Activated CD8-positive, alpha-beta memory T cell treated with anti-CD3 and anti-CD28 coated beads, Interleukin-2, amount 50 U/mL, for 24 hours (primary cell): ENCODE measurements around the gene NCOR1.
"Not testable (repeated sequence)": the region's sequence is repeated elsewhere in the genome, so short reads cannot be mapped to it uniquely, and the experiment has no call there.

ENCODE experiments used
- DNase-seq: peaks from one replicate; pipeline ENCODE4 v3.0.0-alpha.2; 2020; ENCODE audit errors: extremely low read depth

The NCOR1 gene

DNA sequence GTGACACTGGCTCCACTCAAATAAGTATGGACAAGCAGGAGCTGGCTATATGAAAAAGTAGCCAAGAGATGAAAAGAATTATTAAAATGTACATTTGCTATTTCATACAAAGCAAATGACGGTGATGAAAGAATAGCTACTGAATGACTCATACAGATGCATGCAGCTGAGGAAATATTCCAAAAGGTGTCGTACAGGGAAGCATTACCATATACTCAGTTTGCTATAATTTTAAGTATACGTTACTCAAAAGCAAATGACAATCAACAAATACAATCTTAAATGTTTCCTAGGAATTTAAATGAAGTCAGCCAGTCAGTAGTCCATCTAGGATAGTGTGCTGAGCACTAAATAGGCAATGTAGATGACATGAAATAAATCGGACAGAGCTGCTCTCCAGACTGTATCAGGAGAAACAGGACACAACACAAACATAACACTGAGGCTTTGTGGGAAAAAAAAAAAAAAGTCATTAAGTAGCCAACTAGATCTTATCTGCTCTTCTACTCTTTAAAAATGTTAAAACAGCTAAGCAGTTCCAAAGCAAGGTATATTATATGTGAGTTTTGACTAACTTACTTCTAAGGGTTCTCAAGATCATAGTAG, 65.0 kb downstream of the NCOR1 start:
- DNase-seq, result no peak

DNA sequence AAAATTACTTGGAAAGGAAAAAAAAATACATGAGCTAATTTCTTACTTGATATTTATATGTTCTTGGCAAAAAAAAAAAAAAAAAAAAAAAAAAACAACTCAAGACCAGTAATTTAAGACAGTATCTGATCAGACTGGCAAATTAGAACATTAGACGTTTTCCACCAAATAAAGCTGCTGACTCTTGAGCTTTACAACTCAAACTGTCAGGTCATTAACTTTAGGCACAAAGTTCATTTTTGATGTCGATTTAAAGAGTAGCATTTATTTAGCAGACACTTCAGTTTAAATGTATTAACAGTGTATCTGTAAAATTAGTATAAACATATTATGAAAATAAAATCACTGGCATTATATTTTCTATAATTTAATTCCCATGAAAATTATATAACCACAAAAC, 66.7 kb downstream of the NCOR1 start:
- no peak for DNase-seq

DNA sequence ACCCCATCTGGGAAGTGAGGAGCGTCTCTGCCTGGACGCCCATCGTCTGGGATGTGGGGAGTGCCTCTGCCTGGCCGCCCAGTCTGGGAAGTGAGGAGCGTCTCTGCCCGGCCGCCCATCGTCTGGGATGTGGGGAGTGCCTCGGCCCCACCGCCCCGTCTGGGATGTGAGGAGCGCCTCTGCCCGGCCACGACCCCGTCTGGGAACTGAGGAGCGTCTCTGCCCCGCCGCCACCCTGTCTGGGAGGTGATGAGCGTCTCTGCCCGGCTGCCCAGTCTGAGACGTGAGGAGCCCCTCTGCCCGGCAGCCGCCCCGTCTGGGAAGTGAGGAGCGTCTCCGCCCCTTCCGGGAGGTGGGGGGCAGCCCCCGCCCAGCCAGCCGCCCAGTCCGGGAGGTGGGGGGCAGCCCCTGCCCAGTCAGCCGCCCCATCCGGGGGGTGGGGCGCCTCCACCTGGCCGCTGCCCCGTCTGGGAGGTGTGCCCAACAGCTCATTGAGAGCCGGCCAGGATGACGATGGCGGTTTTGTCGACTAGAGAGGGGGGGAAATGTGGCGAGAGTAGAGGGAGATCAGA, 69.9 kb downstream of the NCOR1 start:
- not testable (repeated sequence) for DNase-seq

DNA sequence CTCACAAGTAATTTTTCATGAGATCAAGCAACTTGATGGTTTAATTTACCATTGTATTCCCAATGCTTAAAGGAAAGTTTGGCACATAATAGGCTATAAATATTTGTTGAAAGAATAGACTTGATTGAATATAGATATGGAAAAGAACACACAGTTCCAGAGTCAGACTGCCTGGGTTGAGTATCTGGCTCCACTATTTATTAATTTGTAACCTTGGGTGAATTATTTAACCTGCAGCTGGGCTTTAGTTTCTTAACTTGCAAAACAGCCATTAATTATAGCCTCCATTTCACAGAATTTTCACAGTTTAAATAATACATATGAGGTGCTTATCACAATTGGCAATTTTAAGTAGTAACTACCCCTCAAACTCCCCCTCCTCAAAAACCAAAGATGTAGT, 73.6 kb downstream of the NCOR1 start:
- no peak for DNase-seq

DNA sequence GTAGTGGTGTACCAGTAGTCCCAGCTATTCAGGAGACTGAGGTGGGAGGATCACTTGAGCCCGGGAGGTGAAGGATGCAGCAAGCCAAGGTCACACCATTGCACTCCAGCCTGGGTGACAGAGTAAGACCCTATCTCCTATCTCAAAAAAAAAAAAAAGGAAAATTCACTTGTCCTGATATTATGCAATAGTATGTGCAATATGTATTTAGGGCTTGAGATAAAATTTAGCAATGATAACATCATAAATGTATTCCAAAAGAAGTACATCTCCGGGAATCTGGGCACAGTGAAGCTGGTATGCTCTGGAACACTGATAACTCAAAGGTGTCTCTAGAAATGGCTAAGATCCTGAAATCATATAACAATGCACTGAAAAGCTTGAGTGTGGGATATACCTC, 74.5 kb downstream of the NCOR1 start:
- no peak for DNase-seq

DNA sequence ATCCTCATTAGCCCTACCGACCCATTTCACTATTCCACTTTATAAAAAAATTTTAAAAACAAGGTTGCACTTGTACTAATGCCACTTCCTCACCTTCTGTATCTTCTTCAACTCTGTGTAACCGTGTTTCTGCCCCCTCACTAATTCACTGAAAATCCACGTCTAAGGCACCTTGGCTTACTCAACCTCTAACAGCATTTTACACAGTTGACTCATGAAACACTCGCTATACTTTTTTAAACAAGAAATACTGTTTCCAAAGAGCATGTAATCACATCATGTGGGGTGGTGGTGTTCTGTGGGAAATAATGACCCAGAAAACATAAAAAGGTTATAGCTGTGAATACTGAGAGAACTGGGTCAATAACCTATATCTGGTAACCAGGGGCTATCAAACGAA, 79.9 kb downstream of the NCOR1 start:
- no peak for DNase-seq

DNA sequence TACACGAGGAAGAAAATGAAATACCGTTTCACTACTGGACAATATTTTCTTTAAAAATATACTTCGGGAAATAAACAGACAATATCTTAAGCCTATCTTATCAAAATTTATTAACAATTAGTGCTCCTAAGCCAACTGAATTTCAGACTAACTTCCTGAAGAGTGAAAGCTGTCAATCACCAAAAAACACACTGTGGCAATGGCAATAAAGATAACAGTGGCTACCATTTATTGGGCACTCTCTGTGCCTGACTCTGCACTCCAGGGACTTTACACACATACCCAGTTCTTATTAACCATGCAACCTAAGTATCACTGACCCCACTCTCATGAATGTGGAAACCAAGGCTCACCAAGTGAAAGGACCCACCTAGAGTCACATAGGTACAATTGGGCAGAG, 83.7 kb downstream of the NCOR1 start:
- DNase-seq, result no peak

DNA sequence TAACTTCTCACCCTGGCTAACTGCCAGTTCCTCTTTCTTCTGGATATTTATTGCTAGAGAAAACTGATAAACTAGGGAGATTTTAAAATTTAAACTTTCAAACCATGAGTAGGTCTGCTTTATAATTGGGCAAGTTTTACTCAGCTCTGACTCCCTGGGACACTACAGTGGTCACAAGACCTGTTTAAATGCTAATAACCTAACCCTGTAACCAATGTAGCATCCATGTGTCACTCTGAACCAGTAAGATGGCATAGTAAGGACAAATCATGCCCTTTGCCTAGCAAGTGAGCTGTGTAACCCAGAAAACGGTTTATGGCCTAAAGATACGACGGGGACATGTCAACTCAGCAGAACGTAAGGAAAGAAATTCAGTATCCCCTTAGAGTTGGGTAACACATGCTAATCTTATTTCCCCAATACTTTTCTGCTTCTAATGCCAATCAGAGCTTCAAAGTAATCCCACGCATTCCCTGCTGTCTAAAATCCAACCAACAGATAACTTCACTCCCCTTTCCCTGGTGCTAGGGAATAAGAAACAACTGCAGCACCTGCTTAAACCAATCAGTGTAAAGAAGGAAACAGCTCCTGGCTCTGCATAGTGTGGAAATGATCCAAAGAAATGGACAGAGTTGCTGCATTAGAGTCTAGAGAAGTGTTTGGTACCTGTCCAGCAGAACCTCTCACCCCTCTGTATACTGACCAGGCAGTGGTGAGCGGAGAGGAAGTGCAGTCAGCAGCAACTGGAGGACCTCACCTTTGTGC, 85.7 kb downstream of the NCOR1 start:
- DNase-seq, result no peak

DNA sequence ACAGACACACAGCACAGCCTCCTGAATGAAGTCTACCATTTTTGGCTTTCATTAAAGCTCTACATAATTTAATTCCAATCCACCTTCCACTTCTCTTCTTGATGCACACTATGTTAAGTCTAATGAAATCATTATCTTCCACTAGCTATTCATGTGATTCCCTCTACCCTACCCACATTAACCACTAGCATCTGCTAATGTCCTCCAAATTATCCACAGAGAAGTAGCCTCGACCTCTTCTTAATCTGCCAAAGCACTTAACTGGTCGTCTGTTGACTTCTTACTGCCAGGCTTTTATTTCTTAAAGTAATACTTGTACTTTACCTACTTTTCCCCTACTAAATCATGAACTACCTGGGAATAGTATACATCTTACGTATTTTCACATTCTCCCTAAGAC, 91.8 kb downstream of the NCOR1 start:
- no peak for DNase-seq

DNA sequence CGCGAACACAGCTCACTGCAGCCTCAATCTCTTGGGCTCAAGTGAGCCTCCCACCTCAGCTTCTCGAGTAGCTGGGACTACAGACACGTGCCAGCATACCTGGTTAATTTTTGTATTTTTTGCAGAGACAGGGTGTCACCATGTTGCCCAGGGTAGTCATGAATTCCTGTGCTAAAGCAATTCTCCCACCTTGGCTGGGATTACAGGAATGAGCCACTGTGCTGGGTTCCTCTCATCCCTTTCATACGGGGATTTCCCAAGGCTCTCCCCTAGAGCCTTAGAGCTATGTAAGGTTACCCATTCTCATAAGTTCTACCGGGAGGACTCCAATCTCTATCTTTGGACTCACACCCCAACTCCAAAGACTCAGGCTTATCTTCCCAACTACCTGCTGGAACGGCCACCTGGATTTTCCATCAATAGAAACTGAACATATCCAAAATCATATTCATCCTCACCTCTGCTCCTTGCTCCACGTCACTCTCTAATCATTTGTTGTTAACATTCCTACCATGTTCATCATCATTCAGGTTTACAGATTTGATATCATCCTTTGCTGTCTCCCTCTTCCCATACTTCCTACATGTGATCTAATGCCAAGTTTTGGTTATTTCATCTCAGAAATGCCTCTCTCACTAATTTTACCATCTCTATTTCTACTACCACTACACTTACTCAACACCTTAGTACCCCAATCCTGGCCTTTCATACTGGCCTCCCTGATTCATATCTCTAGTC, 92.5 kb downstream of the NCOR1 start:
- DNase-seq, result no peak

DNA sequence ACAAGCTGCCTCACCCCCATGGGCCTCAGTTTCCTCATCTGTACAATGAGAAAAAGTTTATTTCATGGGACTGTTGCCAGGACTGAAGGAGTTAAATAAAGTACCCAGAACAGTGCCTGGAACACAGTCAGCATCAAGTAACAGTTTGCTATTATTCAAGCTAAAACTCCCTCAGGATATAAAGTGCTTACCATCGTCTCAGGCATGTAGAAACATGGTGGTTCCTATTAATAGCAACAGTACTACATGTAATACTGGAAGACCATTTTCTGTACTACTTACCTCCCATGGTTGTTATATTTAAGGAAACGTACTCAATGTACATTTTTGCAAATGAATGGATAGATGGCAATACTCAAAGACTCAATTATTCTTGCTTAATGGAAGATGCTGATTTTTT, 93.4 kb downstream of the NCOR1 start:
- no peak for DNase-seq

DNA sequence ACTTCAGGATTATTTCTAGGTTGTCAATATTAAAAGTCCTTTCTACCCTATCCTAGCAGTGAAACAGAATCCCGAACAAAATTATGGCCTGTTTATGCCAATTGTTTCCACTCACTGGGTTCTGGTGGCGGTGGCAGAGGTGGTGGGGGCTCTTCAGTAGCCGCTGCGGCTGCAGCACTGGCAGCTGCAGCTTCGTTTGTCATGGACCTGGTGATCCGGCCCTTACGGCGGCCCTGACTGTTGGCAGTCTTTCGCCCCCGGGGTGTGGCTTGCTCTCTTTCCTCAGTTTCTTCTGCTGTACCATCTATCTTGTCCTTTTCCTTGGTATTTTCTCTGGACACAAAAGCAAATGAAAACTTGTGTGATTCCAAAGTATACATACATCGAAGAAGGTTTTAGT, 94.4 kb downstream of the NCOR1 start:
- DNase-seq, result no peak

DNA sequence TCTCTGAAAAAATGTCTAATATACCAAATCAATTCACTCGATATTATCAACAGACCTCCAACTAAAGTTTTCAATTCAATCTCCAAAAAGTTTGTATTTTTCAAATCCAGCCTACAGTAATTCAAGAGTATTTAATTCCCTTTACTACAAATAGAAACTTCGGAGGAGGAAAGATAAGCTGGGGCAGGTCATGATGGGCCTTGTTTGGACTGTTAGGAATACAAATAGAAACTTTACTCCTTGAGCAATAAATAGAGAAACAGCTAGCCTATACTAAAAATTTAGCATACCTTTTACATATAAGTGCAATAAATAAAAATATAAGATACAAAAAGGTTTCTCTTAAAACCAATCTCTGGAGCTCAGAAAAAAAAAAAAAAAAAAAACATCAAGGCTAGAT, 98.2 kb downstream of the NCOR1 start:
- DNase-seq, result no peak

DNA sequence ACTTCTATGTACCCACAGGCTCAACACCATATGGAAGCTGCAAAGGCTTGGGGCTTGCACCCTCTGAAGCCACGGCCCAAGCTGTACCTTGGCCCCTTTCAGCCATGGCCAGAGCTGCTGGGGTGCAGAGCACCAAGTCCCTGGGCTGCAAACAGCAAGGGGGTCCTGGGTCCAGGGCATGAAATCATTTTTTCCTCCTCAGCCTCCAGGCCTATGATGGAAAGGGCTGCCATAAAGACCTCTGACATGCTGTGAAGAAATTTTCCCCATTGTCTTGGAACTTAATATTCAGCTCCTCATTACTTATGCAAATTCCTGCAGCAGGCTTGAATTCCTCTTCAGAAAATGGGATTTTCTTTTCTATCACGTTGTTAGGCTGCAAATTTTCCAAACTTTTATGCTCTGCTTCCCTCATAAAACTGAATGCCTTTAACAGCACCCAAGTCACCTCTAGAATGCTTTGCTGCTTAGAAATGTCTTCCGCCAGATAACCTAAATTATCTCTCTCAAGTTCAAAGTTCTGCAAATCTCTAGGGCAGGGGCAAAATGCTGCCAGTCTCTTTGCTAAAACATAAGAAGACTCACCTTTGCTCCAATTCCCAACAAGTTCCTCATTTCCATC, 100.1 kb downstream of the NCOR1 start:
- DNase-seq, result not testable (repeated sequence)

DNA sequence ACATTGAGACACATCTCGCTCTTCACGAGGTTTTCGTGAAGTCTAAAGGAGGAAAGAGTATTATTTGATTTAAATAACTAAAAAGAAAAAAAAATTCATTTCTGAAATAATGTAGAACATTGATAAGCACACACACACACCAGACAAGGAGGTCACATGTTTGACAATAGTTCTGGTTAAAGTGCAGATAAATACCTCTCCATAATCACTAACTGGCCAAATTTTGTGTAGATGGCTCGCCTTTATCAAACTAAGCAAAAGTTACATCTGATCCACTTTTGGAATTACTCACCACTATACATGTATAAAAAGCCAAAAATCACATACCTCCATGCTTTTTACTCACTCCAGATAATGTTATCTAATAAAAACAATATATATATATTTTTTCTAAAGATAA, 106.5 kb downstream of the NCOR1 start:
- DNase-seq, result no peak

DNA sequence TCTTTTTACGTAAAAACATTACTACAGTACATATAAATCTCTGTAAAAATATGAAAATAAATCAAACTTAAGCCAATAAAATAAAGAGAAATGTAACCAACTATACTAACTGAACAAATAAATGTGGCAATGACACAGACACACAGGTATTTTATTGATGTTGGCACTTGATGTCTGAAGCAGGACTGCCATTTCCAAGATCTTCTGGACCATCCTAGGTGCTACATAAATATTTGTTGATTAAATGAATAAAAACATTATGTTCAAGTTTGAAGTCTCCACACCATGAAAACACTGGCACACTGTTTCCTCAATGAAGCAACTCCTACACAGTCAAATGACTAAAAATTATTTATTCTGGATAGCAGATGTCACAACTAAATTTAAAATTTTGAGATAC, 106.9 kb downstream of the NCOR1 start:
- DNase-seq, result no peak

DNA sequence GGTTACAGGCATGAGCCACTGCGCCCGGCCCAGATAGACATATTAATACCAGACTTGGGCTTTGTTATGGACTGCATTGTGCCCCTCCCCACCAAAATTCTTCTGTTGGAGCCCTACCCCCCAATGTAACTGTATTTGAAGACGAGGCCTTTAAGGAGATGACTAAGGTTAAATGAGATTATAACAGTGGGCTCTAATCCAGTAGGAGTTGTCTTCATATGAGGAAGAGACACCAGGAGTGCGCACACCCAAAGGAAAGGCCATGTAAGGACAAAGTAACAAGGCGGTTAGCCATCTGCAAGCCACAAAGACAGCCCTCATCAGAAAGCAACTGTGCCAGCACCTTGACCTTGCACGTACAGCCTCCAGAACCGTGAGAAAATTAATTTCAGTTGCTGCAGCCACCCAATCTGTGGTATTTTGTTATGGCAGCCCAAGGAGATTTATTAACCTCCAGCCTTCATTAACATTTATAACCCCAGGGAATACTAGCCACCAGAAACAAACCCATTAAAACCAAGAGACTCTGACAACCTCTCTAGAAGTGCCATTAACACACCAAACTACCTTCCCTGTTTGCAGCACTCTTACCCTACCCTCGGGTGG, 108.1 kb downstream of the NCOR1 start:
- no peak for DNase-seq

DNA sequence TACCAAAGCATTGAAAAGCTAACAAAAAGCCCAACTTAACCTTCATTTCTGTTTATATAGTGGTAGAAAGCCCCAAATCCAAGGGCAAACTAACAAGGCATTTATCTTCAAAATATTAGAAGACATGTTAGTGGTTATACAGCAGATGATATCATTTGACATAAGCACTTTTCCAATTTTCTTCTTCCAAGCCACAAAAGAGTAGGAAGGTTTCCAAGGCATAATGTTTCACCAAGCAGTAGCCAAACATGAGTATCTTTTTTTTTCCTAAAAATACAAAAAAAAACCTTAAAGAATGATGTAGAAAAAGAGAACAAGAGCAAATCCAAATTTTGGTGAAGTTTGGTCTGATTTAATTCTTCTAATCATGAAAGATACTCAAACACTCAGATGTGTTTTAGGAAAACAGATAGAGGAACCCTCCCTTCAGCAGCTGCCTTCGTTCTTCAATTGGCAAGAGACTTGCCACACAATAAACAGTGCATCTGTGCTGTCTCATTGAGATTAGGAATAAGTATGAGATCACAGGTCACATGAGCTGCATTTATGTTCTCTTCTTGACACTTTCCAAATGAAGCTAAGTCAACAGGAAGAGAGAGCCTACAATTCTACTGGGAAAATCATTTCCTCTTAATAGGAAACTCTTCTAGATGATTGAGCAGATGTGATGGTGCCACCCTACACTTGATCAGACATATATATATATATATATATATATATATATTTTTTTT, 109.0 kb downstream of the NCOR1 start:
- DNase-seq, result no peak

DNA sequence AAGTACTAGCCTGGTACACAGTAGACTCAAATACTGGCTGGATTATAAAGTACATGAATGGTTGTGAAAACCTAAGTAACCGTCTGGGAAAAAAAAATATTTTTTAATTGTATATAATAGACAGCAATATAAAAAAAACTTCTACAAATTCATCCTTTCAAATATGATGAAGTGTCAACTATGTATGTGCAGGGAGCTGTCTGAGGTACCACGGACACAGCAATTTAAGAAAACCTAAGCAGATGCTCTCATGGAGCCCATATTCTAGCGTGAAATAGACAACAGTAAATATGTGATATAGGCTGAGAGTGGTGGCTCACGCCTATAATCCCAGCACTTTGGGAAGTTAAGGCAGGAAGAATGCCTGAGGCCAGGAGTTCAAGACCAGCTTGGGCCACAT, 111.1 kb downstream of the NCOR1 start:
- no peak for DNase-seq

DNA sequence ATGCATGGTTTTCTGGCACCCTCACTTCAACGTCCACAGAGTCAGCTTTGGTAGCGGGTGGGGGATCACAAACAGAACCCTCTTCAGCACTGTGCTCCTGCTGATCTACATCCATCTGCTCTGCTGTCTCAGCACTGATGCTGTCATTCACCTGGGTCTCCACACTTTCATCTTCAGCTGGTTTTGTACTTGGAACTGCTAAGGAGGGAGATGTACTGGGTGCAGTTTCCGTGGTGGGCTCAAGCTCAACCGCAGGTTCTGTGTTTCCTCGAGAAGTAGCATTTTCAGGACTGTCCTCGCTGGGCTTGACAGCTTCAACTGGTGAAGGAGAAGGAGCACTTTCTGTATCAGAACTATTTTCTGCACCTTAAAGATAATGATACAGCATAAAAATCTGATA, 113.9 kb downstream of the NCOR1 start:
- DNase-seq, result no peak

DNA sequence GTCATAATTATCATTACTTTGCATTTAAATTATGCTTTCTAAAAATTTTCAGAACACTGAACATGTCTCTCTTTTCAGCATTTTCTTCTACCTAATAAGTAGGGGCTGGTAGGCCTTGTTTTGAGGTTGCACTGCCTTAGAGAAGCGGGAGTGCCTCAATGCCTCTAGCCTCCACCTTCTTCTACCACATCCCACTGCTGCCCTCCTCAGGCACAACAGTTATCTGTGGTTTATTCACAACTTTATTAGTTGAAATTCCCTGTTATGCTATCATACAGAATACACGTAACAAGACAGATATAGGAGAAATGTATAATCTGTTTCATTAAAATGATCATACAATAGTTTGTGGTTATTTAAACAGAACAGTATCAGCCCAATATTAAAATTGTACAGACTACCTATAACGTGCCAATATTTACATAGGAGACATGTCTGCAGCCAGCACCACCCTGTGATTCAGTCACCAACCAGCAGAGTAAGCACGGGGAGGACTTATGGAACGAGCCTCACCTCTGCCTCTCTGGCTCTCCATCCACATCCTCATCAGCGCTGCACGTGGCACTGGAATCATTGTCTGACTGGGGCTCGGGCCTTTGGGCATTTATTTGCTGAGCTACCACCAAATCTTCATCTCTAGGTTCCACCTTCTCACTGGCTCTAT, 114.5 kb downstream of the NCOR1 start:
- no peak for DNase-seq
